ENCODE results near the gene SMPD3.

DNA sequence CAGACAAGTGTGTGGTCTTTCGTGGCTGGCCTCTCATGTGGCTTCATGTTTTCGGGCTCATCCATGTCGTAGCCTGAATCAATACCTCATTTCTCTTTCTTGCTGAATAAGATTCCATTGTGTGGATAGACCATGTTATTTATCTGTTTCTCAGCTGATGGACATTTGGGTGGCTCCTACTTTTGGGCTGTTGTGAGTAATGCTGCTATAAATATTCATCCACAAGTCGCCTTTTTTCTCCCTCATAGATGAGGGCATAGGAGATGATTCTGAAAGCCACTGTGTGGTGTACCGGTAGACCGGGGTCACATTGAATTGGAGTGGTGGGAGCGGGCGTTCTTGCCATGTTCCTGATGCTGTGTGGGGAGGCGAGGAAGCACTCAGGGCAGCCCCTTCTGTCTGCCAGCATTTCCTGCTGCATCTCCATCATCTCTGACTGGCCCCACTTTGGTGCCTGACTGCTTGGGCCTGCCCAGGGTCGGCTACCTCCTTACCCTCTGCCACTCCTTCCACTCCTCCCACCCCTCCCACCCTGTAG, 97.4 kb downstream of the SMPD3 start:
- TF ChIP-seq, protein P1, sequence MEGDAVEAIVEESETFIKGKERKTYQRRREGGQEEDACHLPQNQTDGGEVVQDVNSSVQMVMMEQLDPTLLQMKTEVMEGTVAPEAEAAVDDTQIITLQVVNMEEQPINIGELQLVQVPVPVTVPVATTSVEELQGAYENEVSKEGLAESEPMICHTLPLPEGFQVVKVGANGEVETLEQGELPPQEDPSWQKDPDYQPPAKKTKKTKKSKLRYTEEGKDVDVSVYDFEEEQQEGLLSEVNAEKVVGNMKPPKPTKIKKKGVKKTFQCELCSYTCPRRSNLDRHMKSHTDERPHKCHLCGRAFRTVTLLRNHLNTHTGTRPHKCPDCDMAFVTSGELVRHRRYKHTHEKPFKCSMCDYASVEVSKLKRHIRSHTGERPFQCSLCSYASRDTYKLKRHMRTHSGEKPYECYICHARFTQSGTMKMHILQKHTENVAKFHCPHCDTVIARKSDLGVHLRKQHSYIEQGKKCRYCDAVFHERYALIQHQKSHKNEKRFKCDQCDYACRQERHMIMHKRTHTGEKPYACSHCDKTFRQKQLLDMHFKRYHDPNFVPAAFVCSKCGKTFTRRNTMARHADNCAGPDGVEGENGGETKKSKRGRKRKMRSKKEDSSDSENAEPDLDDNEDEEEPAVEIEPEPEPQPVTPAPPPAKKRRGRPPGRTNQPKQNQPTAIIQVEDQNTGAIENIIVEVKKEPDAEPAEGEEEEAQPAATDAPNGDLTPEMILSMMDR (IDR thresholded peaks at IDR 0.05): no peak
- TF ChIP-seq POLR2AphosphoS5 (IDR thresholded peaks at IDR 0.05; ENCODE audit: low read depth, low read length) (no peak), SIN3A (IDR thresholded peaks at IDR 0.05; ENCODE audit: borderline replicate concordance, insufficient read depth, low read depth, low read length) (no peak)
- TF ChIP-seq, protein P2, sequence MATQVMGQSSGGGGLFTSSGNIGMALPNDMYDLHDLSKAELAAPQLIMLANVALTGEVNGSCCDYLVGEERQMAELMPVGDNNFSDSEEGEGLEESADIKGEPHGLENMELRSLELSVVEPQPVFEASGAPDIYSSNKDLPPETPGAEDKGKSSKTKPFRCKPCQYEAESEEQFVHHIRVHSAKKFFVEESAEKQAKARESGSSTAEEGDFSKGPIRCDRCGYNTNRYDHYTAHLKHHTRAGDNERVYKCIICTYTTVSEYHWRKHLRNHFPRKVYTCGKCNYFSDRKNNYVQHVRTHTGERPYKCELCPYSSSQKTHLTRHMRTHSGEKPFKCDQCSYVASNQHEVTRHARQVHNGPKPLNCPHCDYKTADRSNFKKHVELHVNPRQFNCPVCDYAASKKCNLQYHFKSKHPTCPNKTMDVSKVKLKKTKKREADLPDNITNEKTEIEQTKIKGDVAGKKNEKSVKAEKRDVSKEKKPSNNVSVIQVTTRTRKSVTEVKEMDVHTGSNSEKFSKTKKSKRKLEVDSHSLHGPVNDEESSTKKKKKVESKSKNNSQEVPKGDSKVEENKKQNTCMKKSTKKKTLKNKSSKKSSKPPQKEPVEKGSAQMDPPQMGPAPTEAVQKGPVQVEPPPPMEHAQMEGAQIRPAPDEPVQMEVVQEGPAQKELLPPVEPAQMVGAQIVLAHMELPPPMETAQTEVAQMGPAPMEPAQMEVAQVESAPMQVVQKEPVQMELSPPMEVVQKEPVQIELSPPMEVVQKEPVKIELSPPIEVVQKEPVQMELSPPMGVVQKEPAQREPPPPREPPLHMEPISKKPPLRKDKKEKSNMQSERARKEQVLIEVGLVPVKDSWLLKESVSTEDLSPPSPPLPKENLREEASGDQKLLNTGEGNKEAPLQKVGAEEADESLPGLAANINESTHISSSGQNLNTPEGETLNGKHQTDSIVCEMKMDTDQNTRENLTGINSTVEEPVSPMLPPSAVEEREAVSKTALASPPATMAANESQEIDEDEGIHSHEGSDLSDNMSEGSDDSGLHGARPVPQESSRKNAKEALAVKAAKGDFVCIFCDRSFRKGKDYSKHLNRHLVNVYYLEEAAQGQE (IDR thresholded peaks at IDR 0.05; ENCODE audit: insufficient read depth in 1 of 2, low read depth in 2 of 2, low read length in 1 of 2): no peak
